ENCODE results near the gene RHOBTB3.

RHOBTB3 gene

DNA sequence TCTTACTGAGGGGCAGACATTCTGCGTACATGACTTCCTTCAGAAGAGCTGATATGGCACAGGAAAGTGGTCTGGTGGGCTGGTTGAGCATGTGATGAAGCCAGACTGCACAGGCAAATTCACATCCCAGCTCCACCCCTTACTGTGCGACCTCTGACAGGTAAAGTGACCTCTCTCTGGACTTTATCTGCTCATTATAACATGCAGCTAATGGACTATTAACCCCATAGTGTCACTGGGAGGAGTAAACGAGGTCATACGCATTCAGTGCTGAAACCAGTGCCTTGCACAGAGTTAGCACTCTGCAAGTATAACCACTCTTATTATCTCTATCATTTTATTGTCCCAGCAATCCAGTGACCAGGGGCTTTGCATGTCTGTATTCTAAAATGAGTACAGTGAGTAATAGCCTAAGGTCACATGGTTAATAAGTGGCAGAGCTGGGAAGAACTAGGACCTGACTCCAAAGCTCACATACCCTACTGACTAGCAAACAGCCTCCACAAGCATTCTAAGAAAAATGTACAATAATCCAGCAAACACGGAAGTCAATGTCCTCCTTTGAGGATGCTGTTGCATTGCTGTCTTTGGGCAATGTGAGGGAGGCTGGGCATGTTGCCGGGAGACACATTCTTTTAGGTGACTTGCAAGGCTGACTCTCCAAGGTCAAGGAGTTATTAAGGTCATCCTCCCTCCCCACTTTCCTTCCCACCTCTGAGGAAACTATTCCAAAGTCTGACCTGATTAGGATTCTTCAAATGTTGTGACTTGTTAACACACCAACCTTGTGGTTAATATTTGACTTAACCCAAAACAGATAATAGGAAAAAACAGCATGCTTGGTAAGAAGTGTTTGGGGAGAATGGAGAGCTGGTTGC lies 72.4 kb downstream of the RHOBTB3 start:
- TF ChIP-seq, protein P1, sequence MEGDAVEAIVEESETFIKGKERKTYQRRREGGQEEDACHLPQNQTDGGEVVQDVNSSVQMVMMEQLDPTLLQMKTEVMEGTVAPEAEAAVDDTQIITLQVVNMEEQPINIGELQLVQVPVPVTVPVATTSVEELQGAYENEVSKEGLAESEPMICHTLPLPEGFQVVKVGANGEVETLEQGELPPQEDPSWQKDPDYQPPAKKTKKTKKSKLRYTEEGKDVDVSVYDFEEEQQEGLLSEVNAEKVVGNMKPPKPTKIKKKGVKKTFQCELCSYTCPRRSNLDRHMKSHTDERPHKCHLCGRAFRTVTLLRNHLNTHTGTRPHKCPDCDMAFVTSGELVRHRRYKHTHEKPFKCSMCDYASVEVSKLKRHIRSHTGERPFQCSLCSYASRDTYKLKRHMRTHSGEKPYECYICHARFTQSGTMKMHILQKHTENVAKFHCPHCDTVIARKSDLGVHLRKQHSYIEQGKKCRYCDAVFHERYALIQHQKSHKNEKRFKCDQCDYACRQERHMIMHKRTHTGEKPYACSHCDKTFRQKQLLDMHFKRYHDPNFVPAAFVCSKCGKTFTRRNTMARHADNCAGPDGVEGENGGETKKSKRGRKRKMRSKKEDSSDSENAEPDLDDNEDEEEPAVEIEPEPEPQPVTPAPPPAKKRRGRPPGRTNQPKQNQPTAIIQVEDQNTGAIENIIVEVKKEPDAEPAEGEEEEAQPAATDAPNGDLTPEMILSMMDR (IDR thresholded peaks at IDR 0.05; ENCODE audit: low read depth, low read length) = no peak
- Histone ChIP-seq H3K9me3 (no peaks in the 10 kb centered on the region), H3K4me1 (peaks cover 8% of the 10 kb centered on the region), H3K27me3 (no peaks in the 10 kb centered on the region), H3K36me3 (no peaks in the 10 kb centered on the region), H3K4me3 (ENCODE audit: low read depth, low read length) (no peak overlapping the region)
- no peak for DNase-seq

DNA sequence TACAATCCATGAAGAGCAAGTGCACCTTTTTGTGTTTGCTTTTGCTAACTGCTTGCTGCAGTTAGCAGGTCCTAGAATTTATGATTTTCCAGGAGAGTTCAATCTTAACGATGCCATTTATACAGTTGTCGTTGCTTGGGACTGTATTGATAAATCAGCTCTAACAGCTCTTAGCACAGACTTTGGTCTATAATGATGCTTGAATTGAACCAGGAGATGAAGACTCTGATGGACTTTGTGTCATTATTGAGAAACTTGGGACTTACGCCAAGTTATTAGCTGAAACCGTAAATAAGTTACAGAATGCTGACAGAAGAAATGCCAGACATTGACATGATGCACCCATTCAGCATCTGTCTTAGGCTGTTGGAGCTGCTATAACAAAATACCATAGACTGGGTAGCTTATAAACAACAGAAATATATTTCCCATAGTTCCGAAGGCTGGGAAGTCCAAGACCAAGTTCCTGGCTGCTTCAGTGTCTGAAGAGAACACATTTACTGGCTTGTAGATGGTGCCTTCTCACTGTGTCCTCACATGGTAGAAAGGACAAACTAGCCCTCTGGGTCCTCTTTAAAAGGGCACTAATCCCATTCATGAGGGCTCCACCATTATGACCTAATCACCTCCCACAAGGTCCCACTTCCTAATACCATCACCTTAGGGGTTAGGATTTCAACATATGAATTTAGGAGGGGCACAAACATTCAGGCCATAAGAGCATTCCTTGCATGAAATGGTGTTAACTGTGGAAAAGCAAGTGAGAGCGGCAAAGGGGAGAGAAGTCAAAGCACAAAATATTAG lies 73.8 kb downstream of the RHOBTB3 start:
- DNase-seq = no peak
- Histone ChIP-seq H3K9me3 (no peaks in the 10 kb centered on the region), H3K36me3 (0 out of 2 replicates have a peak, but pooled peaks cover under 1% of the 10 kb centered on the region), H3K4me1 (peaks cover 8% of the 10 kb centered on the region), H3K27me3 (no peaks in the 10 kb centered on the region), H3K4me3 (ENCODE audit: low read depth, low read length) (no peak overlapping the region)
- TF ChIP-seq, protein P1 (IDR thresholded peaks at IDR 0.05; ENCODE audit: low read depth, low read length) = no peak

DNA sequence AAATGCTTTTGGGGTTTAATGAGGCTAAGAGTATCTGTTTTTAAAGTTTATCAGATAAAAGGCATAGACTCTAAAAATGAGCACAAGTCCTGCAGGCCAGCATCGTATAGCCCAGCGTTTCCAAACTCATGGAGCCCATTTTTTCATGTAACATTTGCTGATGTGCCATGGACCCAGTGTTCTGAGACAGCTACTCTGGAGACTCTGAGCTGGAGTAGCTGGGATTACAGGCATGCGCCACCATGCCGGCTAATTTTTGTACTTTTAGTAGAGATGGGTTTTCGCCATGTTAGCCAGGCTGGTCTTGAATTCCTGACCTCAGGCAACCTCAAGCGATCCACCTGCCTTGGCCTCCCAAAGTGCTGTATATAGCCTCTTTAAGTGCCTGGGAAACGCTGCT lies 75.6 kb downstream of the RHOBTB3 start:
- TF ChIP-seq, protein P1 (IDR thresholded peaks at IDR 0.05; ENCODE audit: low read depth, low read length) = no peak
- 0 out of 2 replicates have a peak, but pooled peaks cover 2% of the 10 kb centered on the region for H3K36me3 ChIP-seq
- H3K27me3 ChIP-seq = no peaks in the 10 kb centered on the region
- DNase-seq = no peak
- no peaks in the 10 kb centered on the region for H3K9me3 ChIP-seq
- H3K4me3 ChIP-seq (ENCODE audit: low read depth, low read length) = no peak overlapping the region
- peaks cover 8% of the 10 kb centered on the region for H3K4me1 ChIP-seq

DNA sequence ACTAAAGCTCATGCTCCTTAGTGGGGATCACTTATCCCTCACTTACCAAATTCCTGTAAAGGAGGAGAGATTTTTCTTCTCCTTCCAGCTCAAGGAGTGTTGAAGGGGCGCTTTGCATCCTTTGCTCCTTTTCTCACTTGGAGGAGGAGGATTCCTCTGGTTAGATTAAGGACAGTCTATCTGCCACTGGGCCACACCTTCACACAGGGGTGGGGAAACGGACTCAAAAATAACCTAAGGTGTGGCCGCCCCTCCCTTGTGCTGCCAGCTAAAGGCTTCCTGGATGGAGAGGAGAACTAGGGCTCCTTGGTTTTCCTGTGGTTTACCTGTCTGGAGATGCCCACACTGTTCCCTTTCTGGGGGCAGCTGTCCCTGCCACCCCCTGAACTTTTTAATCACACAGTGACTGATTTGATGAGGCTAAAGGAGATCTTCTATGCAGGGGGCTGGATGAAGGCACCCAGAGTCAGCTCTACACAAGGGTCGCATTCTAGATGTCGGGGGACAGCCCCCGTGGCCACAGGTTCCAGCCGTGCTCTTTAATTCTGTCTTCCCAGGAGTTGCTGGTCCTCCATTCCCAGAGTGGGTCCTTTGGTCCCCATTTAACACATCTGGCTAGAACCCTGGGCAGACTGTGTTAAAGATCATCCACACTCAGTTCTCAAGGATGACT lies 77.0 kb downstream of the RHOBTB3 start:
- Histone ChIP-seq H3K4me3 (ENCODE audit: low read depth, low read length) (no peak overlapping the region), H3K27me3 (no peaks in the 10 kb centered on the region), H3K36me3 (0 out of 2 replicates have a peak, but pooled peaks cover 2% of the 10 kb centered on the region), H3K4me1 (peaks cover 15% of the 10 kb centered on the region), H3K9me3 (no peaks in the 10 kb centered on the region)
- TF ChIP-seq, protein P1 (IDR thresholded peaks at IDR 0.05; ENCODE audit: low read depth, low read length) = no peak
- no peak for DNase-seq

DNA sequence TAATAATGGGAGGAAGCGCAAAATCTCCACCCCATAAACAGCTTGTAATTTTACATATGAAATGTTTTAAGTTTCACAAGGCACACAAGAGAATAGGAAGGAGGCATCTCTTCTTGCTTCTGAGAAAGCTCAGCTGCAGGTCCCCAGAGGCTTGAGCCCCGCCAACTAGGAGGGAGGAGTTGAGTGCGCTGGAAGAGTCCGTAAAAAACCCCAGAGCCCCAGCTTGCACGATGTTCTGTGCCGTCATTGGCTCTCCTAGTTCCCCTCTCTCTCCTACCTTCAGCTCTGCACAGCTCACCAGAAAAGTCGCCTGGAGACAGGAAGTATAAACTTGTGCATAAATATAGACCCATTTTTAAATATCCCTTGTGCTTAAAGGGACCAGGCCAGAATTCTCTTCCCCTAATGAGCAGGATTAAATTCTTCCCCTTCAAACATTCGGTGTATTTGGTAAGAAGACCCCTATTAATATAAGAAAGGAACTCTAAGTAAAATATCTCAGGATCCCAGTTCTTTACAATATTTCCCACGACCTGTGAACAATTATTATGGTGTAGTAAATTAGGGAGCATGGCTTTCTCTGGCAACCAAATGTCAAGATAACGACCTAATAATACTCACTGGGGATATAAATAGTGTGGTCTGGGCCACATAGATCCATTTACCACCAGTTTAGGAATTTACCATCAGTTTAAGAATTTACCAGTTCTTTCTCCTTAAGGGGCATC lies 77.7 kb downstream of the RHOBTB3 start:
- Histone ChIP-seq H3K27me3 (no peaks in the 10 kb centered on the region), H3K9me3 (no peaks in the 10 kb centered on the region), H3K36me3 (0 out of 2 replicates have a peak, but pooled peaks cover 2% of the 10 kb centered on the region), H3K4me1 (peaks cover 8% of the 10 kb centered on the region), H3K4me3 (ENCODE audit: low read depth, low read length) (no peak overlapping the region)
- no peak for DNase-seq
- TF ChIP-seq, protein P1 (IDR thresholded peaks at IDR 0.05; ENCODE audit: low read depth, low read length) = no peak
